Globus pallidus (tissue), 1 donor: ENCODE results near the gene GRM4.

Experiments
- DNase-seq: peaks from one replicate; pipeline ENCODE4 v3.0.0-alpha.2; 2015; ENCODE audit warnings: low spot score

The GRM4 gene

GRCh38 chr6:34082864-34083626 is 62.8 kb downstream of the GRM4 start:
- no peak for DNase-seq

GRCh38 chr6:34082348-34082747 is 63.5 kb downstream of the GRM4 start:
- DNase-seq = no peak

DNA sequence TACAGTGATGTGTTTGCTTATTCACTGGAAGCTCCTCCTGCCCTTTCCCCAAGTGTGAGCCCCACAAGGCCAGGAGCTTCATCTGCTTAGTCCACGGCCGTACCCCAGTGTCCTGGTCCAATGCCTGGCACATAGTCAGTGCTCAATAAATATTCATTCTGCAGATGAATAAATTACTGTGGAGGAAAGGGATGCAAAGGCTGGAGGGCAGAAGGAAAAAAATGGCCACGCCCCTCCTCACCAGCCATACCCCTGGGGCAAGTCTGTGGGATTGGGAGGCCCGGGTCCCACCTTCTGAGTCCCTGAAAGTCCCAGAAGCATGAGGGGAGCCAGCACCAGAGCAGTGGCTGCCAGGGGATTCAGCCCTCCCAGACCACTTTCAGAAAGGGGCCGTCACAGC is 65.5 kb downstream of the GRM4 start:
- no peak for DNase-seq

- DNase-seq = no peak
Observed at GRCh38 chr6:34079899-34080298, 66.0 kb downstream of the GRM4 start.

- DNase-seq = no peak
Observed at GRCh38 chr6:34075906-34076305, 70.0 kb downstream of the GRM4 start.

- DNase-seq = no peak
Observed at GRCh38 chr6:34074064-34074742, 71.7 kb downstream of the GRM4 start.

DNA sequence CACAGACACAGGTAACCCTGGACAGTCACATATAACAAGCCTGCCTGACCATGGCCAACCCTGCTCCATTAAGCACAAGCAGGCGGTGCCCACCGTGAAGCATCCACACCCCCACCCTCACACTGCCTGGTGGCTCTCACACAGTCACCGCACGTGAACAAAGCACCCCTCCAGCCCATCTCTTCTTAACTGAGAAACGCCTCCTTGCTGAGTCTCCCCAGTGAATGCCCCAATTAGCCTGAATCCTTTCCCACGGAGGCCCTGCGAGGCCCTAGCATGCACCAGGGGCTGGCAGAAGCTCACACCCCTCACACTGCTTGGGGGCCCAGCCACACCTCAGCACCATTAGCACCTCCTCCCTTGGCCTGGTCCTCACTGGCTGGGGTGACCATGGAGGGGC is 72.3 kb downstream of the GRM4 start:
- DNase-seq = no peak

DNA sequence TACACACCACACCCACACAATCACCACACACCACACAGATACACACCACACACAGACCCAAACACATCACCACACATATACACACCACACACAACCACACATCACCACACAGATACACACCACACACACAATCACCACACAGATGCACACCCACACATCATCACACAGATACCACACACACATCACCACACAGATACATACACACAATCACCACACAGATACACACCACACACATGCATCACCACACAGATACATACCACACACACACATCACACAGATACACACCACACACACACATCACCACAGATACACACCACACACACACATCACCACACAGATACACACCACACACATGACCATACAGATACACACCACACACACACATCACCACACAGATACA is 73.2 kb downstream of the GRM4 start:
- no peak for DNase-seq

DNA sequence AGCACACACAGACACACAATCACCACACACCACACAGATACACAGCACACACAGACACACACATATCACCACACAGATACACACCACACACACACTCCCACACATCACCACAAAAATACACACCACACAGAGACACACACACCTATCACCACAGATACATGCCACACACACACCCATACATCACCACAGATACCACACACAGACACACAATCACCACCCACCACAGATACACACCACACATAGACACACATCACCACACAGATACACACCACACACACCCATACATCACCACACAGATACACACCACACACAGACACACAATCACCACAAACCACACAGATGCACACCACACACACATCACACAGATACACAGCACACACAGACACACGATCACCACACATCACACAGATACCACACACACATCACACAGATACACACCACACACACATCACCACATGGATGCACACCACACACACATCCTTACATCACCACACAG is 74.0 kb downstream of the GRM4 start:
- no peak for DNase-seq

DNA sequence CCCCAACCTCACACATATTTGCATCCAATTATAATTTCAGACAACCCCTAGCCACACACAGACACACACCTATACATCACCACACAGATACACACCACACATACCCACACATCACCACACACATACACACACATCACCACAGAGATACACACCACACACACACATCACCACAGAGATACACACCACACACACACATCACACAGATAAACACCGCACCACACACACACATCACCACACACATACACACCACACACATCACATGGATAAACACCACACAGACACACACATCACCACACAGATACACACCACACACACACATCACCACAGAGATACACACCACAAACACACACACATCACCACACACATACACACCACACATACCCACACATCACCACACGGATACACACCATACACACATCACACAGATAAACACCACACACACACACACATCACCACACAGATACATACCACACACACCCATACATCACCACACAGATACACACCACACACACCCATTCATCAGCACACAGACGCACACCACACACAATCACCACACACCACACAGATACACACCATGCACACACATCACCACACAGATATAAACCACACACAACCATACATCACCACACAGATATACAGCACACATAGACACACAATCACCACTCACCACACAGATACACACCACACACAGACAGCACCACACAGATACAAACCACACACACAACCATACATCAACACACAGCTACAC is 74.6 kb downstream of the GRM4 start:
- no peak for DNase-seq

DNA sequence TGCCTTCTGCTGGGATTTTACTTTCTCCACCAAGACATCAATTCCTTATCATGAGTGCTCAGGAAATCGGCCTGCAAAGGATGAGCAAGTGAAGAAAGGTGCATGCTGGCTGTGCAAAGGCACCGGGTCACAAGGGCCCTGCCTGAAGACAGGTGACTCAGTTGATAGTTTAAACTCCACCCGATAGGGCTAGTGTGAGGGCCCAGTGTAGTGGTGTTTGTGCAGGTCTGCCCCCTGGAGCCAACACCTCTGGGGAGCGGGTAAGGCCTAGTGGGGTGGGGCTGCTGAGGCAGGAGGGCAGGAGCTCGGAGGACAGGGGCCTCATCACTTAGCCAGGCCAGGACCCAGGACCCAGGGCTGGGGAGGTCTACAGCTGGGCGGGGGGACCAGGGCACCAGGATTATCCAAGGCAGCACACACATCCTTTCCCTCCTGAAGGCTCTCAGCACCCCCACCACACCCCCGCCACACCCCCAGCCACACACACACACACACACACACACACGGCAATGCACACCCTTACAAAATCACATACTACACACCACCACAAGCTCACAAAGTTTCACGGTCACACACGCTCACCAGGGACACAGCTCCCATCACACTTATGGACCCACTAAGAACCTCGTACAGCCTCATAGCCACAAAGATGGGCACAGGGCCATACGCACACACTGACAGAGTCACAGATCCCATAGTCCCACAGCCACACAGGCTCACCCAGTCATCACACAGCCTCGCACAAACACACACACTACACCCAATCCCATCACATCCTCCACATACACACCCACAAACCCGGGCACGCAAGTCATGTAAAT is 75.4 kb downstream of the GRM4 start:
- DNase-seq = no peak

GRCh38 chr6:34068462-34069044 is 77.3 kb downstream of the GRM4 start:
- DNase-seq = no peak

DNA sequence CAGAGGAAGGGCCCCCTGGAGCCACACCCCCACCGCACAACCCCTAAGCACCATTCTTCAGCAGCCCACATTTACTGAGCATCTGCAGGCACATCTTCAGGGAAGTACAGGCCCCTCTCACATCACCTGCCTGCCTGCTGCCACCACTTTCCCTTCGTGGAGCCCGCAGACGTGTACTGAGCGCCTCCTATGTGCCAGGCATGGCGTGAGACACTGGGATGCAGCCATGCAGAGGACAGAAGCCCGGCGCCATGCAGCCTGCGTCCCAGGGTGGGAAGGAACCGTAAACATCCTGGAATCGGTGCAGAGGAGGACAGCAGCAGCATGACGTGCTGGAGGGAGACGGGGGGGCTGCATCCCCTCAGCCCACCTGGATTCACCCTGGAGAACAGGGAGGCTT is 78.1 kb downstream of the GRM4 start:
- DNase-seq = no peak

DNA sequence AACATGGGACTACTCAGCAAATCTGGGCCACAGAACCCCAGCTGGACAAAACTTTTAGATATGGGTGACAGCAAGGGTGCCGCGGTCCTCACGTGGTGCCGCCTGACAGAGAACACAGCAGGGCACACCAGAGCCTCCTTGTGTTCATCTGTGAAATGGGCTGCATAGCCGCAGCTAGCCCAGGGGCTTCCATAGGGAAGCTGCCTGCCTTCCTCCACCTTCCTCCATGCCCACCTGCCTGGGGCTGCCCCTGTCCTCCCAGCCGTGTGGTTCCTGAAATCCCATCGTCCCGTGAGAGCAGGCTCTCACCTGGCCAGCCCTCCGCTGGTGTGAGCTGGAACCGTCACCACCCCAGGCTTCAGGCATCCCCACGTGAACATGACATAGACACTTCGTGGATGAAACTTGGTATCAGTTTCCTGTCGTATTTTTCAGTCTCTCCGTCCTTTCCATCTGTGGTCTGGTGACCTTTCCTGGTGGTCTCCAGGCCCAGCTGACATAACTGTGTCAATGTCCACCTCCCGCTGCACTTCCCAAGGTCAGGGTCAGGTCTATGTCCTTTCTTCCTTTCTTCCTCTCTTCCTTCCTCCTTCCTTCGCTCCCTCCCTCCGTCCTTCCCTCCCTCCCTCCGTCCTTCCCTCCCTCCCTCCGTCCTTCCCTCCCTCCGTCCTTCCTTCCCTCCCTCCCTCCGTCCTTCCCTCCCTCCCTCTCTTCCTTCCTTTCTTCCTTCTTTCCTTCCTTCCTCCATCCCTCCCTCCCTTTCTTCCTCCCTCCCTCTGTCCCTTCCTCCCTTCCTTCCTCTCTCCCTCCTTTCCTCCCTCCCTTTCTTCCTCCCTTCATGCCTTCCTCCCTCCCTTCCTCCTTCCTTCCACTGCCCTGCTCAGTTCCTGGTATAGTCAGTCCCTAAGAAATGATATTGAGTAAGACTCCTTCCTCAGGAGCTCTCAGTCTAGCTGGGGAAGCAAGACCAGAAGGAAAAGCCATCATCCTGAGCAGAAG is 78.8 kb downstream of the GRM4 start:
- no peak for DNase-seq

DNA sequence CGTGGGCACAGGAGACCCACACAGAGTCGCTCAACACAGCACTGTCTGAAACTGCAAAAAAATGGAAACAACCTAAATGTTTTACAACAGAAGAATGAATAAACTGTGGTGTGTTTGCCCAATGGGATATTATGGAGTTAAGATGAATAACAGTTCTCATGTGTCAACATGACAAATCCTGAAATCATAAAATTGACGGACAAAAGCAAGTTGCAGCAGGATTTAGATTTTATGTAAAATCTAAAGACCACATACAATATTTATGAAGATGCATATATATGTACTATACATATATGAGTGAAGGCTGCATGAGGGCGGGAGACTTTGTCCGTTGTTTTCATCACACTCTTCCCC is 79.7 kb downstream of the GRM4 start:
- no peak for DNase-seq

GRCh38 chr6:34065466-34066217 is 80.2 kb downstream of the GRM4 start:
- no peak for DNase-seq

- no peak for DNase-seq
Observed at GRCh38 chr6:34064675-34065074, 81.2 kb downstream of the GRM4 start.

GRCh38 chr6:34063651-34064050 is 82.2 kb downstream of the GRM4 start:
- DNase-seq = no peak

DNA sequence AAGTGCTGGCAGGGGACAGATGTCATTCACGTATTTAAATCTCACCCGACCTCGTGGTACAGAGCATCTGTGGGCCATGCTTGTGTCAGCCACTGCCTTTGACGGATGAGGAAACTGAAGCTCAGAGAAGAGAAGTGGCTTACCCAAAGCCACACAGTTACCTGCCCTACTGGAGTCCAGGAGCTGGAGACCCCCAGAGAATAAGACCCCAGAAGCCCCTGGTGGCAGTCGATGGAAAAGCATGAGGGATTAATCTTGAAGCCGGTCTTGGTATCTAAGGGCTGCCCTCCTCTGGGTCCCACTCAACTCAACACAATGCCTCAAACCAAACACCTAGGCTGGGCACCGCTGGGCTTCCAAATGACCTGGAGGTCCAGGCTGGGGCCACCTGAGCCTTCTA is 83.1 kb downstream of the GRM4 start:
- DNase-seq = no peak

GRCh38 chr6:34062156-34062555 is 83.7 kb downstream of the GRM4 start:
- DNase-seq = no peak
